HG02763 (cell line): ENCODE results near the gene RECQL5.

Experiments used
- ATAC-seq: cut with Tn5 transposase; IDR thresholded peaks from one replicate; pipeline ENCODE4 v1.9.1; 2021; ENCODE audit warnings: mild to moderate bottlenecking, moderate library complexity; ENCODE audit not compliant: unreplicated experiment

Gene RECQL5

DNA sequence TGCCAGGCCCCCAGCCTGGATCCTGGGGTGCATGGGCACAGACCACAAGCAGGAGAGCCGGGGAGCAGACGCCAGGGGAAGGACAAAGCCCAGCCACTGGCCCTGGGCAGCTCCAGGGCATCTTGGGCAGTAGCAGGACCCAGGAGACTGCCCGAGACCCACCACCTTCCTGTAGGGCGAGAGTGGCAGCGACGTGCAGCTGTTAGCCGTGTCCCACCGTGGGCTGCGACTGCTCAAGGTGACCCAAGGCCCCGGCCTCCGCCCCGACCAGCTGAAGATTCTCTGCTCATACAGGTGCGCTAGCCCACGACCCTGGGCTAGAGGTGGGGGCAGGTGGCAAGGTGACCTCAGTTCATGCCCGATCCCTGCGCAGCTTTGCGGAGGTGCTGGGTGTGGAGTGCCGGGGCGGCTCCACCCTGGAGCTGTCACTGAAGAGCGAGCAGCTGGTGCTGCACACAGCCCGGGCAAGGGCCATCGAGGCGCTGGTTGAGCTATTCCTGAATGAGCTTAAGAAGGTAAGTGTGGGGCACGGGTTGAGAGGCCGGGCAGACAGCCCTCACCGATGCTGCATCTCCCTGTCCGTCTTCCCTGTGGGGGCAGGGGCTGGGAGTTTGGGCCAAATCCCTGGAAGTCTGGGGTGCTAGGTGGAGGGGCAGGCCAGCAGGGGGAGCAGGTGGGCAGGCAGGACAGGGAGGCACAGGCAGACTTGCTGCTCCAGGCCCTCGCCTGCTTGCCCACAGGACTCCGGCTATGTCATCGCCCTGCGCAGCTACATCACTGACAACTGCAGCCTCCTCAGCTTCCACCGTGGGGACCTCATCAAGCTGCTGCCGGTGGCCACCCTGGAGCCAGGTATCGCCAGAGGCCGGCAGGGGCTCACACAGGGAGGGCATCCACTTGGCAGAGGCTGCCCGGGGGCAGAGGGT is 47.2 kb downstream of the RECQL5 start:
- ATAC-seq = no peak

DNA sequence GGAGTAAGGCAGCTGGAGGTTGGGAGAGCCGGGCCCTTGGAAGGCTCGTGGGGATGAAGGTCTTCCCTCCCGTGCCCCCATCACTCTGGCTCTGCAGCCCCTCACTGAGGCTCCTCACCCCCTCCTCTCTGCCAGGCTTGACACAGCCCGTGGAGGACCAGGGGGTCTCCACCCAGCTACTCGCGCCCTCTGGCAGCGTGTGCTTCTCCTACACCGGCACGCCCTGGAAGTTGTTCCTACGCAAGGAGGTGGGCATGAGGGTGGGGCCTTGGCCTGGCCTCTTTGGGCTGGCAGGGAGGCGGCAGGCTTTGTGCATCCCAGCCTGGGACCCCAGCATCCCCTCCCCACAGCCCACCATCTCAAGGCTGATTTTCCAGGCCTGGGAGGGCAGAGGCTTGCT is 49.3 kb downstream of the RECQL5 start:
- ATAC-seq = no peak

DNA sequence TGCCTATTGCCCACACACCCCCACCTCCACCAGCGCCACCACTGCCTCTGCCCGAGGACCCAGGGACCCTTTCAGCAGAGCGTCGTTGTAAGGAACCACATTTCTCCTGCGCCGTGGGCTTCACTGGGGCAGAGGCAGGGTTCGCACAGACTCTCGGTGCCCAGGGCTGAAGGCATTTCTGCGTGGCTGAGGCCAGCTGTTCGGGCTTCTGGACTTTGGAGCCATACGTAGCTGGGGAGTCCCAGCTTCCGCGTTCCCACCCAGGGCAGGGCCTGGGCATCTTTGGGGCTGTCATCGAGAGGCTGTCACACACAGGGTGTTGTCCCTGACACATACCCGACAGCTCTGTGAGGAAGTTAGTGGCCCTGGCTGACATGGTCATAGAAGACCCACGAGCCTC is 49.7 kb downstream of the RECQL5 start:
- no peak for ATAC-seq

- no peak for ATAC-seq
Measured at GRCh38 chr17:75616521-75617122, 50.3 kb downstream of the RECQL5 start.

GRCh38 chr17:75615301-75615700 is 51.7 kb downstream of the RECQL5 start:
- ATAC-seq = no peak

DNA sequence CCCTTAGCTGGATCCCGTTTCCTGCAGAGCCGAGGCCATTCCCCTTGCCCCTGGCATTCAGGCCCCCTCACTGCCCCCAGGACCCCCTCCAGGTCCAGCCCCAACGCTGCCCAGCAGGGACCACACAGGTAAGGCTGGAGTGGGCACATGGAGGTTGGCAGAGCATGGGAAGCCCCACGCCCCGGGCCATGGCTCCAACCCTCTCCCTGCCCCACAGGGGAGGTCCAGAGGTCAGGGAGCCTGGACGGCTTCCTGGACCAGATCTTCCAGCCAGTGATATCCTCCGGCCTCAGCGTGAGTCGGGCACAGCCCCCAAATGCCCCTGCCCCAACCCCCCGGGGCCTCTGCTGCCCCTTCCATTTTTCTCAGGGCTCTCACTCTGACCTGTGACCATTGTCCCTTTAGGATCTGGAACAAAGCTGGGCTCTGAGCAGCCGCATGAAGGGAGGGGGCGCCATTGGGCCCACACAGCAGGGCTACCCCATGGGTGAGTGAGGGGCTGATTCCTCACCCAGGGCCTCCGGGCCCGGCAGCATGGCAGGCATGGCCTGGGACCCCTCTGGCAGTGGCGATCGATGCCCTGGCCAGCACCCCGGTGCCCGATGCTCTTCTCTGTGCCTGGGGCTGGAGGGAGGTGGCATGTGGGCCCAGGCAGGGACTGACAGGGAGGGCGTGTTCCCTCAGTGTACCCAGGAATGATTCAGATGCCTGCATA is 52.2 kb downstream of the RECQL5 start:
- ATAC-seq = no peak

- no peak for ATAC-seq
Measured at GRCh38 chr17:75614006-75614405, 52.9 kb downstream of the RECQL5 start.

DNA sequence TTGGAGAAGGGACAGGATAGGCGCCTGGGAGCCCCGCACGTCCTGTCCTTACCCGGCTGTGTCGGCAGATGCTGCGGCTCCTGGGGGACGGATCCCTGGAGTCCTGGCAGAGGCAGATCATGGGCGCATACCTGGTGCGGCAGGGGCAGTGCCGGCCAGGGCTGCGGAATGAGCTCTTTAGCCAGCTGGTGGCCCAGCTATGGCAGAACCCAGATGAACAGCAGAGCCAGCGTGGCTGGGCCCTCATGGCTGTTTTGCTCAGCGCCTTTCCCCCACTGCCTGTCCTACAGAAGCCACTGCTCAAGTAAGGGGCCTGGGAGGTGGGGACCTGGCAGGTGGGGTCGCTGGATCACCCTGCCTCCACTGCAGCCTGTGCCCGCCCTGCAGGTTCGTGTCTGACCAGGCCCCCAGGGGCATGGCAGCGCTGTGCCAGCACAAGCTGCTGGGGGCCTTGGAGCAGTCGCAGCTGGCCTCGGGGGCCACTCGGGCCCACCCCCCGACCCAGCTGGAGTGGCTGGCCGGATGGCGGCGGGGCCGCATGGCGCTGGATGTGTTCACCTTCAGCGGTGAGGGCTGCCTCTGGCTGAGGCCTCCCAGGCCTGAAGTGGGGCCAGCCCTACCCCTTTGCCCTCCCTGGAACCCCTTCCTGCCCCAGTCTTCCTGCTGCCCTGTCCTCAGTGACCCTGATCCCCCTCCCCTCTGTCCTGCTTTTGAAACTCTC is 53.9 kb downstream of the RECQL5 start:
- no peak for ATAC-seq

DNA sequence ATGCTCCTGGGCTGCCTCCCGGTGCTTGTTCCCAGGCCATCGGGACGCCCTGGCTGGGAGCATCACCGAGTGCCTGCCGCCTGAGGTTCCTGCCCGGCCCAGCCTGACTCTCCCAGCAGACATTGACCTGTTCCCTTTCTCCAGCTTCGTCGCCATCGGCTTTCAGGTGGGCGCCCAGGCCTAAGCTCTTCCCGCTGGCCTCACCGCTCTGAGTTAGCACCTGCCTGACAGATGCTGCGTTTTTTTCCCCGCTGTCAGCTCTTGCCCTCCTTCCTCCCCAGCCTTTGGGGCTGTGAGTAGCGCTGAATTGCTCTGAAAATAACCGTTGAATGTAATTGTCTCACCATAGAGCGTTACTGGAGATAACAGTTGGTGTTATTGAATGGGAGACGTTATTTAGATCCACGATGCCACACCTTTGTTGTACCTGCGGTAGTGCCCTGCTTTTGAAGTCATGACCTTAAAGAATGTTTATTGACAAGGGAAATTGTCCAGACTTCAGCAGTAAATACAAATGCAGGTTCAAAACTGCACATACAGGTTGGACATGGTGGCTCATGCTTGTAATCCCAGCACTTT is 55.0 kb downstream of the RECQL5 start:
- no peak for ATAC-seq

- no peak for ATAC-seq
Measured at GRCh38 chr17:75610103-75610984, 56.6 kb downstream of the RECQL5 start.

DNA sequence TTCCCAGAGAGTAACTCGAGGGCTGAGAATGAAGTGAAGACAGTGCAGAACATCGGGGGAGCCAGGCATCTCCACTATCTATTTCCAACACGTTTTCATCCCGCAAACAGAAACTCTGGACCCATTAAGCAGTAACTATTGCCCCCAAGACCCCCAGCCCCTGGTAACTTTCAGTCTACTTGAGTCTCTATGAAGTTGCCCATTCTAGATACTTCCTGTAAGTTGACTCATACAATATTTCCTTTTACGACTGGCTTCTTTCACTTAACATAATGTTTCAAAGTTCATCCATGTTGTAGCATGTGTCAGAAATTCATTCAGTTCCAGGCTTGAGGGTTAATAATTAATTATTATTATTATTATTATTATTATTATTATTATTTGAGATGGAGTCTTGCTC is 59.9 kb downstream of the RECQL5 start:
- no peak for ATAC-seq

GRCh38 chr17:75605790-75606189 is 61.2 kb downstream of the RECQL5 start:
- ATAC-seq = no peak

- ATAC-seq = no peak
Measured at GRCh38 chr17:75604034-75604695, 62.8 kb downstream of the RECQL5 start.

GRCh38 chr17:75603123-75603522 is 63.8 kb downstream of the RECQL5 start:
- ATAC-seq = no peak

GRCh38 chr17:75602644-75603043 is 64.3 kb downstream of the RECQL5 start:
- ATAC-seq = no peak

DNA sequence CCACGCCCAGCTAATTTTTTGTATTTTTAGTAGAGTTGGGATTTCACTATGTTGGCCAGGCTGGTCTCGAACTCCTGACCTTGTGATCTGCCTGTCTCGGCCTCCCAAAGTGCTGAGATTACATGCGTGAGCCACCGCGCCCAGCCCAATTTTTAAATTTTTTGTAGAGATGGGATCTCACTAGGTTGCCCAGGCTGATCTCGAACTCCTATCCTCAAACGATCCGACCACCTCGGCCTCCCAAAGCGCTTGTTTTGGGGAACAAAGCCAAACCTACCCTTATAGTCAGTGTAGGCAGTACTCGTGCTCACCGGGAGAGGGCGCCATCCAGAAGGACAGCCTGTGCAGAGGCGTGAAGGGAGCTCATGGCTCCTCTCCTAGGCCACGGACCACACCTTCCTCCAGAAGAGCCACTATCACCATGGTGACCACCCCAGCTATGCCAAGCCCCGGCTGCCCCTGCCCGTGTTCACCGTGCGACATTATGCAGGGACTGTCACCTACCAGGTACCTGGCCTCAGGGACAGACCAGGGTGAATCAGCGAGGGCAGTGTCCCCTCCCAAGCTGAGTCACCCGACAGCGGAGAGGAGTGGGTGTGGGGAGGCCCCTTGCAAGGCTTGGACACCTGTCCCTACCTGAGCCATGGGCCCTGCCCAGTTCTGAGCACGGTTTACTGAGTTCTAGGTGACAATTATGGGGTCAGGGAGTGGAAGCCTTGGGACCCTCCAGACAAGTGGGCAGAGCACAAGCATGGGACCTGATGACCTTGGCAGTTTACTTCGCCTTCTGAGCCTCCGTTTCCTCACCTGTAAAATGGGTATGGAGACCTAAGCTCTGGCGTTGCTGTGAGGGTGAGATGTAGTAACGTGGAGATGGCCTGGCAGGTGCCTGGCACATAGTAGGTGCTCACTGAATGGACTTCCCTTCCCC is 65.6 kb downstream of the RECQL5 start:
- ATAC-seq = no peak

DNA sequence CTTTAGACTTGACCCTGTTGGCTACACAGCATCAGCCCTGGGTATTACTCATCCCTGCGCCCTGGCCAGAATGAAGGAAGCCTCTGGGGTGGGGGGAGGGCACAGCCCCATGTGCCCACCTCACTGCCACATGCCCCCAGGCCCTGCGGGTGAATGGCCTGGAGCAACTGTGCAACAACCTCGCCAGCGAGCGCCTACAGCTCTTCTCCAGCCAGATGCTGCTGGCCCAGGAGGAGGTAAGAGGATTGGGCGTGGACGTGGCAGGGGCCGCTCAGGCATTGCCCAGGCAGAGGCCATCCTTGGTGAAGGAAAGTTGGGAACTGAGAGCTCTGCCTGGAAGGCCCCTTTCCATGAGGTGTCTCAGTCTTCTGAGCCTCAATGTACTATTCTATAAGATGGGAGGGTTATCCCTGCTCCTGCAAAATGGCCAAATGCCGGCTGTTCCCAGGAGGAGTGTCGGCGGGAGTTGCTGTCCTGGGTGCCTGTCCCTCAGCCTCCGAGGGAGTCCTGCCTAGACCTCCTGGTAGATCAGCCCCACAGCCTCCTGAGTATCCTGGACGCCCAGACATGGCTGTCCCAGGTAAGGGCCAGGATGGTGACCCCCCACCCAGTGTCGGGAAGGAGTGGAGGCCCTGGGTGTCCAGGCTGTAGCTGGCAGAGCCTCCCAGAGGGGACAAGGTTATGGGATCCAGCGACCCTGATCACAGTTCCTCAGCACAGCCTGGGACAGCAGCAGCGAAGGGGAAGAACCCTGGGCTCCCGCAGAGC is 70.5 kb downstream of the RECQL5 start:
- ATAC-seq = no peak
